A673 (cell line): ENCODE results near the gene MSRB3. TPM values are rescaled to one million over a fixed set of nuclear protein-coding genes. Genes with fewer than 3 reads are reported as not detected.

Experiments
- BruUV-seq: library from RNA; stranded (reverse); fragments of 400-500 nt; replicated peaks from 2 replicates; lab custom pipeline; 2021; lab: Mats Ljungman, UMichigan
- CTCF ChIA-PET: fragments of 300-600 bp; sonication (Branson Sonifier 250); formaldehyde crosslinking; loops from one replicate; lab custom pipeline; 2022; ENCODE audit warnings: antibody characterized with exemption; lab: Charles Lee
- POLR2A ChIA-PET: fragments of 300-600 bp; sonication (Branson Sonifier 250); formaldehyde crosslinking; loops from one replicate; lab custom pipeline; 2022; ENCODE audit warnings: antibody characterized with exemption; ENCODE audit not compliant: low non-redundant PET; lab: Charles Lee
- DNase-seq: peaks from one replicate; pipeline ENCODE4 v3.0.0-alpha.2; 2015; ENCODE audit warnings: low spot score
- H3K27ac ChIP-seq: fragments of 200-600 bp; sonication (generic); 2 replicates; pipeline ENCODE4 v1.5.1; 2016; ENCODE audit warnings: mixed run types, low read depth, mild to moderate bottlenecking, mixed read lengths, antibody characterized with exemption, low read length; ENCODE audit not compliant: poor library complexity, severe bottlenecking
- H3K27me3 ChIP-seq: fragments of 200-600 bp; sonication (generic); replicated peaks from 2 replicates; pipeline ENCODE4 v1.6.1; 2017; ENCODE audit warnings: mixed run types, low read depth, mild to moderate bottlenecking, mixed read lengths, antibody characterized with exemption, low read length; ENCODE audit not compliant: insufficient read depth, poor library complexity
- H3K36me3 ChIP-seq: fragments of 200-600 bp; sonication (generic); 2 replicates; pipeline ENCODE4 v1.6.1; 2016; ENCODE audit warnings: mixed run types, mild to moderate bottlenecking, mixed read lengths, antibody characterized with exemption, low read length; ENCODE audit not compliant: insufficient read depth, poor library complexity, severe bottlenecking
- H3K4me1 ChIP-seq: fragments of 200-600 bp; sonication (generic); 2 replicates; pipeline ENCODE4 v1.6.1; 2017; ENCODE audit warnings: mixed run types, mild to moderate bottlenecking, mixed read lengths, antibody characterized with exemption, low read length; ENCODE audit not compliant: insufficient read depth, poor library complexity, severe bottlenecking
- H3K4me3 ChIP-seq: fragments of 200-600 bp; sonication (generic); 2 replicates; pipeline ENCODE4 v1.5.1; 2016; ENCODE audit warnings: low read depth, mixed run types, mild to moderate bottlenecking, mixed read lengths, low read length; ENCODE audit not compliant: poor library complexity, severe bottlenecking
- H3K9me3 ChIP-seq: fragments of 200-600 bp; sonication (generic); 2 replicates; pipeline ENCODE4 v1.6.1; 2016; ENCODE audit warnings: mixed run types, low read depth, mild to moderate bottlenecking, mixed read lengths, antibody characterized with exemption, low read length; ENCODE audit not compliant: poor library complexity, severe bottlenecking
- EZH2 ChIP-seq: fragments of 200-600 bp; sonication (generic); IDR thresholded peaks from 2 replicates; pipeline ENCODE4 v1.6.1; 2017; ENCODE audit warnings: borderline replicate concordance, low read depth, mild to moderate bottlenecking, mixed read lengths, antibody characterized with exemption, low read length; ENCODE audit not compliant: poor library complexity, severe bottlenecking
- intact Hi-C: fragments of 100-400 bp; cut with micrococcal nuclease; formaldehyde crosslinking; loops from one replicate; pipeline ENCODE4 v1.10.0; 2022; ENCODE audit not compliant: unreplicated experiment
- total RNA-seq: library from RNA; stranded (reverse); gene quantifications from 2 replicates; pipeline ENCODE4 v1.2.3, GENCODE V29; 2021
- TF ChIP-seq, protein P1 (sequence below): fragments of 300-800, 200-600 bp; sonication (generic); conservative IDR thresholded peaks from 2 replicates; pipeline ENCODE4 v1.5.1; 2017; ENCODE audit warnings: low read depth, mild to moderate bottlenecking, antibody characterized with exemption, low read length, moderate library complexity, mixed read lengths

Gene MSRB3
- total RNA-seq, 1 experiment from 2014 or later: 2.1 TPM

DNA sequence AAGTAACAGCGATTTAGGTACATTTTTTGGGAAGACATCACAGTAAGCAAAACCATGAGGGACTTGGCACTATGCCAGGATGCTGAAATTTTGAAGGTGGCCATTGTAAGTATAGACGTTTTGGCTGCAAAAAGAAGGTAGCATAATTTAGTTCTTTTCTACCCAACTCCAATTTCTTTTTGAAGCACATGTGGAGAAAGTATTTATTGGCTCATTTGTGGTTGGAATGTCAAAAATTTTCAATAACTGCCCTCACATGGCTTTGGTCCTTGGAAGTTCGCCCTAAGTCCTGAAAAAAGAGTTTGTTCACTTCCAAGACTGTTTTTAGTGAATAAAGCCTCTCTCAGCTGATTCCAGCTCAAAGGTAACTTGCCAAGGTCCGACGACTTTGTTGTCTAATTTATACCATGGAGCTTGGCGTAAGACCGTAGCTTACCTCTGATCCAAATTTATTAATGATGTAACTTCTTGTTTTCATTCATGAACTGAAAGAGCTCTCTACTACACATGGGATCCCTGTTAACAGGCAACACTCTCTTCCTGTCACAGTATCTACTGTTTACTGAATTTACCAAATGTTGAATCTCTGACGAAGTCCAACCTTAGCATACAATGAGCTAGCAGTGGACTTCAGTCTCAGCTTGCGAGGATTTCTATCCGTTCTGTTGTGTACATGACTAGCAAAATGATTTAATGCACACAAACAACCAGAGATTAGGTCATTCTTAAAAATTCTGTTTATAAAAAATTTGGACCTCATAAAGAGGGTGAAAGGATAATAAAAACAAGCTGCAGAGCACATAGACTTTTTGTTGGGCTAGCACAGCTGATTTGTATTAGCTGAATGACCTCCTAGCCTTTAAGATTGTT, 49.0 kb downstream of the MSRB3 start:
- no peak for TF ChIP-seq EZH2
- TF ChIP-seq, protein P1, sequence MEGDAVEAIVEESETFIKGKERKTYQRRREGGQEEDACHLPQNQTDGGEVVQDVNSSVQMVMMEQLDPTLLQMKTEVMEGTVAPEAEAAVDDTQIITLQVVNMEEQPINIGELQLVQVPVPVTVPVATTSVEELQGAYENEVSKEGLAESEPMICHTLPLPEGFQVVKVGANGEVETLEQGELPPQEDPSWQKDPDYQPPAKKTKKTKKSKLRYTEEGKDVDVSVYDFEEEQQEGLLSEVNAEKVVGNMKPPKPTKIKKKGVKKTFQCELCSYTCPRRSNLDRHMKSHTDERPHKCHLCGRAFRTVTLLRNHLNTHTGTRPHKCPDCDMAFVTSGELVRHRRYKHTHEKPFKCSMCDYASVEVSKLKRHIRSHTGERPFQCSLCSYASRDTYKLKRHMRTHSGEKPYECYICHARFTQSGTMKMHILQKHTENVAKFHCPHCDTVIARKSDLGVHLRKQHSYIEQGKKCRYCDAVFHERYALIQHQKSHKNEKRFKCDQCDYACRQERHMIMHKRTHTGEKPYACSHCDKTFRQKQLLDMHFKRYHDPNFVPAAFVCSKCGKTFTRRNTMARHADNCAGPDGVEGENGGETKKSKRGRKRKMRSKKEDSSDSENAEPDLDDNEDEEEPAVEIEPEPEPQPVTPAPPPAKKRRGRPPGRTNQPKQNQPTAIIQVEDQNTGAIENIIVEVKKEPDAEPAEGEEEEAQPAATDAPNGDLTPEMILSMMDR: no peak
- intact Hi-C loops: no loop called here
- Histone ChIP-seq H3K4me3 (no peak overlapping the region), H3K9me3 (no peaks in the 10 kb centered on the region), H3K27ac (no peak overlapping the region), H3K27me3 (no peaks in the 10 kb centered on the region), H3K36me3 (no peaks in the 10 kb centered on the region), H3K4me1 (peaks cover 17% of the 10 kb centered on the region)
- POLR2A ChIA-PET: no interaction called here
- CTCF ChIA-PET: no interaction called here
- BruUV-seq: no TSS peak
- DNase-seq: no peak

DNA sequence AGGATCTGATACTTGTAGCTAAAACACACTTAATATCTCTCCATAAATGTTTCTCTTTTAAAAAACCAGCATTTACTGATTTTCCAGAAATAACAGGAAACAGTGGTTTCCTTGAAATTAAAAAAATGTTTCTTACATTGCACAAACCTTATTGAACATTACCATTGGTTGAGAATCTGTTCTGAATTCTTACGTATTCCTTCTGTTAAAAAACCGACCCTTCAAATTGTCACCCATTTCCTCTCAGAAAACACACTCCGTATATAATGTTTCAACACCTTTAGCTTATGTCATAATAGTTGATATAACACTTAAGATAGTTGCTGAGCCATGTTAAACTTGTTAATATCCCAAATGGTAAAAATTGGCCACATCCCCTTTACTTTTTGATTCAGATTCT, 51.2 kb downstream of the MSRB3 start:
- no peaks in the 10 kb centered on the region for H3K27me3 ChIP-seq
- DNase-seq: no peak
- H3K9me3 ChIP-seq: no peaks in the 10 kb centered on the region
- H3K36me3 ChIP-seq: no peaks in the 10 kb centered on the region
- peaks cover 22% of the 10 kb centered on the region for H3K4me1 ChIP-seq
- POLR2A ChIA-PET: no interaction called here
- H3K4me3 ChIP-seq: no peak overlapping the region
- CTCF ChIA-PET: no interaction called here
- intact Hi-C loops: no loop called here
- H3K27ac ChIP-seq: no peak overlapping the region
- no peak for TF ChIP-seq EZH2
- TF ChIP-seq, protein P1: no peak
- no TSS peak for BruUV-seq

DNA sequence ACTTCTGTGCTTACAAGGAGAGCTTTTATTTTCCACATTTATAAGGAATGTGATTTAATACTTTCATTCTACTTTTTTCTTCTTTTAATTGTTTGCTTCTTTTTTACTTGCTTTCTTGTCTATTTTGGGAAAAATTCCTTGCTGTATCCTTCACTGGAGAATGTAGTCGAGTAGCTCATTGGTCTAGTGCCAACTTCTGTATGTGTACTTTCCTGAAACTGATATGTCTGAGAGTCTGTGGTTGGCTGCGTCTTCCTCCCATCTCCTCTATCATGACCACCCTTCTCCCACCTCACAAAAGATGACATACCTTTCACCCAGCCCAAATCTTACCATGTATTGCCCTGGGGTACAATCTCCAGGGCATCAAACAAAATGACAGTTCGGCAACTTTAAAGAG, 51.8 kb downstream of the MSRB3 start:
- DNase-seq: no peak
- ChIA-PET CTCF (no interaction called here), POLR2A (no interaction called here)
- Histone ChIP-seq H3K36me3 (no peaks in the 10 kb centered on the region), H3K9me3 (no peaks in the 10 kb centered on the region), H3K4me1 (peaks cover 28% of the 10 kb centered on the region), H3K27me3 (no peaks in the 10 kb centered on the region), H3K4me3 (no peak overlapping the region), H3K27ac (no peak overlapping the region)
- intact Hi-C loops: no loop called here
- TF ChIP-seq, protein P1: no peak
- no peak for TF ChIP-seq EZH2
- BruUV-seq: no TSS peak
